Neural progenitor cell (in vitro differentiated cells): ENCODE data around the gene NTM. TPM values are rescaled to one million over a fixed set of nuclear protein-coding genes. Genes with fewer than 3 reads are reported as not detected.

Experiments used
- DNase-seq: peaks from one replicate; pipeline ENCODE4 v3.0.0-alpha.2; 2016; ENCODE audit warnings: low spot score
- H2AFZ ChIP-seq: fragments of 200-600 bp; sonication (generic); replicated peaks from 2 replicates; pipeline ENCODE4 v1.6.1; 2016; ENCODE audit warnings: antibody characterized with exemption
- H3F3A ChIP-seq: fragments of 200-600 bp; sonication (generic); 2 replicates; pipeline ENCODE4 v1.6.1; 2016; ENCODE audit warnings: antibody characterized with exemption, low read depth
- H3K27ac ChIP-seq: fragments of 200-600 bp; sonication (generic); 2 replicates; pipeline ENCODE4 v1.5.1; 2016; ENCODE audit warnings: mild to moderate bottlenecking
- H3K27me3 ChIP-seq: fragments of 200-600 bp; sonication (generic); 2 replicates; pipeline ENCODE4 v1.6.1; 2016; ENCODE audit warnings: mild to moderate bottlenecking, moderate library complexity
- H3K36me3 ChIP-seq: fragments of 200-600 bp; sonication (generic); 2 replicates; pipeline ENCODE4 v1.5.1; 2016
- H3K4me1 ChIP-seq: fragments of 200-600 bp; sonication (generic); 2 replicates; pipeline ENCODE4 v1.6.1; 2016; ENCODE audit warnings: mixed run types
- H3K4me2 ChIP-seq: fragments of 200-600 bp; sonication (generic); 2 replicates; pipeline ENCODE4 v1.6.1; 2016
- H3K4me3 ChIP-seq: fragments of 200-600 bp; sonication (generic); 2 replicates; pipeline ENCODE4 v1.5.1; 2016
- H3K79me2 ChIP-seq: fragments of 200-600 bp; sonication (generic); 2 replicates; pipeline ENCODE4 v1.6.1; 2016; ENCODE audit warnings: low read depth
- H3K9ac ChIP-seq: fragments of 200-600 bp; sonication (generic); 2 replicates; pipeline ENCODE4 v1.6.1; 2016
- H3K9me3 ChIP-seq: fragments of 200-600 bp; sonication (generic); 2 replicates; pipeline ENCODE4 v1.5.1; 2016; ENCODE audit warnings: low read depth
- H4K20me1 ChIP-seq: fragments of 200-600 bp; sonication (generic); 2 replicates; pipeline ENCODE4 v1.6.1; 2016; ENCODE audit warnings: low read depth
- H3K27ac Mint-ChIP-seq: 3 replicates; pipeline ENCODE4 v1.8.0; 2021; ENCODE audit warnings: mixed read lengths
- H3K27me3 Mint-ChIP-seq: 2 replicates; pipeline ENCODE4 v1.8.0; 2022; ENCODE audit warnings: low read depth, mild to moderate bottlenecking, inconsistent platforms, moderate library complexity, mixed read lengths; ENCODE audit not compliant: insufficient read depth
- H3K36me3 Mint-ChIP-seq: 3 replicates; pipeline ENCODE4 v1.8.0; 2021; ENCODE audit warnings: mixed read lengths
- H3K4me1 Mint-ChIP-seq: 3 replicates; pipeline ENCODE4 v1.8.0; 2021; ENCODE audit warnings: mixed read lengths
- H3K4me3 Mint-ChIP-seq: 3 replicates; pipeline ENCODE4 v1.8.0; 2021; ENCODE audit warnings: mild to moderate bottlenecking, moderate library complexity, mixed read lengths
- H3K9me3 Mint-ChIP-seq: 3 replicates; pipeline ENCODE4 v1.8.0; 2020; ENCODE audit warnings: mixed read lengths
- EZH2 ChIP-seq: fragments of 200-600 bp; sonication (generic); IDR thresholded peaks from 2 replicates; pipeline ENCODE4 v1.6.1; 2017; ENCODE audit warnings: antibody characterized with exemption, mild to moderate bottlenecking, moderate library complexity
- EZH2phosphoT487 ChIP-seq: fragments of 200-600 bp; sonication (generic); IDR thresholded peaks from 2 replicates; pipeline ENCODE4 v1.6.1; 2017; ENCODE audit warnings: antibody characterized with exemption
- total RNA-seq: library from RNA; depleted of rRNA; stranded (reverse); fragments of >200 nt; gene quantifications from 2 replicates; pipeline ENCODE4 v1.2.3, GENCODE V29; 2015; ENCODE audit warnings: low replicate concordance
- TF ChIP-seq, protein P1 (sequence below): fragments of 200-600 bp; sonication (generic); IDR thresholded peaks from 2 replicates; pipeline ENCODE4 v1.5.1; 2017; ENCODE audit warnings: antibody characterized with exemption, mild to moderate bottlenecking

The NTM gene
- total RNA-seq, 1 donor from 2014 or later: 4.3 TPM

DNA sequence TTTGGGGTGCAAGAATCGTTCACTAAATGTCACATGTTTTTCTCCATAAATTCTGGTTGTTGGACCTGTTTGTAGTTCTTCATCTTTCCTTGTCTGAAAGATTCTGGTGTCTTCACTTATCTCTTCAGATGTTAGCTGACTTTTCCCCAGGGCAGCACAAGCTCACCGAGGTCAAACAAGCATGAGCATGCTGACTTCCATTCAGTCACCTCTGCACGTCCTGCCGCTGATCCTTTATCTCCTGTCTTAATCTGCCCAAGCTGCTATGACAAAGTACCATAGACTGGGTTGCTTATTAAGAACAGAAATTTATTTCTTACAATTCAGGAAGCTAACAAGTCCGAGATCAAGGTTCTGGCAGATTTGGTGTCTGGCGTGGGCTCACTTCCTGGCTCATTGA lies 800.6 kb downstream of the NTM start:
- peaks cover 7% of the 10 kb centered on the region for H3K4me1 Mint-ChIP-seq

DNA sequence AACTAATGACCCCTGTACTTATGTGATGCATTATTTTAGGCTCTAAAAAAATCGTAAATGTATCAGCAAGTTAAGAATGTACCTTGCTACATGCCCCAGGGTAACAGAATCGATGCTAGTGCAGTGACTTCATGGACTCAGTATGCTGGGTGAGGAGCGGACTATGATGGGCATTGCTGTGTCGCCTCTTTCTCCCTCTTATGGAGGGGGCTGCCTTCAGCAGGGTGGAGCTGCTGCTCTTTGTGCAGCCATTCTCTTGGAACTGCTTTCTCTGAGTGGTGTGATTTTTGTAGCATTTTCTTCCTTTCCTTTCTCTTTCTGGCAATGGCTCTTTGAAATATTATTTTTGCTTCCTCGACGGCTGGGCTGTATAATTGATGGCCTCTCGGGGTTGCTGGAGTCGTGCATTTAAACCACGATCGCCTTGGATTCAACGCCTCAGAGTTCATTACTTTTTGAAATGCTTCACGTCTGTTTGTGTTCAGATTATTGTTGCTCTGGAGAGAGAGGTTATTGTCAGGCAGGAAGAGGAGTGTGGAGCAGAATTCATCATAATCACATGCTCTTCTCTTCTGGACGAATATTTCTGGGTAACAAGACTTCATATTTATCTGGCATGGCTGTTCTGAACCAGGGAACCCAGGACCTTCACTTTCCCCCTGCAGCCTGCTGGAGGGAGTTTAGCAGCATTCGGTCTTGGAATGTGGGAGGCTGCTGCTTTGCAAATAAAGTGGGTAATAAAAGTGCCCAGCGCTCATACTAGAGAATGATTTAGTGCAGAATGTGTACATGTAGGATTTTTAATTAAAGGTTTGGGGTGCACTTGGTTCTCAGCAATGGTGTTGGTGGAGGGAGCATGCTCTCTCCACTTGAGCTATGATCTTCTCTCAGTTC lies 804.2 kb downstream of the NTM start:
- peaks cover 7% of the 10 kb centered on the region for H3K4me1 Mint-ChIP-seq
- no peaks in the 10 kb centered on the region for H3K36me3 Mint-ChIP-seq
- Histone ChIP-seq H2AFZ (no peak overlapping the region), H3K4me2 (no peak overlapping the region), H3K27ac (no peak overlapping the region), H3K36me3 (no peaks in the 10 kb centered on the region), H4K20me1 (peaks cover 8% of the 10 kb centered on the region), H3K4me3 (no peak overlapping the region), H3K9me3 (no peaks in the 10 kb centered on the region), H3K27me3 (no peaks in the 10 kb centered on the region), H3F3A (no peaks in the 10 kb centered on the region), H3K4me1 (peaks cover 6% of the 10 kb centered on the region), H3K79me2 (no peaks in the 10 kb centered on the region), H3K9ac (no peak overlapping the region)
- TF ChIP-seq EZH2: no peak
- TF ChIP-seq EZH2phosphoT487: no peak
- TF ChIP-seq, protein P1, sequence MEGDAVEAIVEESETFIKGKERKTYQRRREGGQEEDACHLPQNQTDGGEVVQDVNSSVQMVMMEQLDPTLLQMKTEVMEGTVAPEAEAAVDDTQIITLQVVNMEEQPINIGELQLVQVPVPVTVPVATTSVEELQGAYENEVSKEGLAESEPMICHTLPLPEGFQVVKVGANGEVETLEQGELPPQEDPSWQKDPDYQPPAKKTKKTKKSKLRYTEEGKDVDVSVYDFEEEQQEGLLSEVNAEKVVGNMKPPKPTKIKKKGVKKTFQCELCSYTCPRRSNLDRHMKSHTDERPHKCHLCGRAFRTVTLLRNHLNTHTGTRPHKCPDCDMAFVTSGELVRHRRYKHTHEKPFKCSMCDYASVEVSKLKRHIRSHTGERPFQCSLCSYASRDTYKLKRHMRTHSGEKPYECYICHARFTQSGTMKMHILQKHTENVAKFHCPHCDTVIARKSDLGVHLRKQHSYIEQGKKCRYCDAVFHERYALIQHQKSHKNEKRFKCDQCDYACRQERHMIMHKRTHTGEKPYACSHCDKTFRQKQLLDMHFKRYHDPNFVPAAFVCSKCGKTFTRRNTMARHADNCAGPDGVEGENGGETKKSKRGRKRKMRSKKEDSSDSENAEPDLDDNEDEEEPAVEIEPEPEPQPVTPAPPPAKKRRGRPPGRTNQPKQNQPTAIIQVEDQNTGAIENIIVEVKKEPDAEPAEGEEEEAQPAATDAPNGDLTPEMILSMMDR: no peak
- H3K9me3 Mint-ChIP-seq: no peaks in the 10 kb centered on the region
- no peak overlapping the region for H3K27ac Mint-ChIP-seq
- no peak for DNase-seq
- H3K4me3 Mint-ChIP-seq: no peak overlapping the region
- no peaks in the 10 kb centered on the region for H3K27me3 Mint-ChIP-seq

More for the DNA sequence above, 800.6 kb downstream of the NTM start:
- no peaks in the 10 kb centered on the region for H3K27me3 Mint-ChIP-seq
- Histone ChIP-seq H2AFZ (no peak overlapping the region), H3K27me3 (no peaks in the 10 kb centered on the region), H3K4me3 (no peak overlapping the region), H3K9ac (no peak overlapping the region), H3K27ac (no peak overlapping the region), H3F3A (no peaks in the 10 kb centered on the region), H3K4me2 (no peak overlapping the region), H3K36me3 (no peaks in the 10 kb centered on the region), H3K9me3 (no peaks in the 10 kb centered on the region), H3K4me1 (peaks cover 6% of the 10 kb centered on the region), H4K20me1 (no peaks in the 10 kb centered on the region), H3K79me2 (no peaks in the 10 kb centered on the region)
- no peak overlapping the region for H3K4me3 Mint-ChIP-seq
- TF ChIP-seq EZH2phosphoT487 (no peak), EZH2 (no peak)
- TF ChIP-seq, protein P1: no peak
- no peaks in the 10 kb centered on the region for H3K9me3 Mint-ChIP-seq
- H3K36me3 Mint-ChIP-seq: no peaks in the 10 kb centered on the region
- DNase-seq: no peak
- H3K27ac Mint-ChIP-seq: no peak overlapping the region

DNA sequence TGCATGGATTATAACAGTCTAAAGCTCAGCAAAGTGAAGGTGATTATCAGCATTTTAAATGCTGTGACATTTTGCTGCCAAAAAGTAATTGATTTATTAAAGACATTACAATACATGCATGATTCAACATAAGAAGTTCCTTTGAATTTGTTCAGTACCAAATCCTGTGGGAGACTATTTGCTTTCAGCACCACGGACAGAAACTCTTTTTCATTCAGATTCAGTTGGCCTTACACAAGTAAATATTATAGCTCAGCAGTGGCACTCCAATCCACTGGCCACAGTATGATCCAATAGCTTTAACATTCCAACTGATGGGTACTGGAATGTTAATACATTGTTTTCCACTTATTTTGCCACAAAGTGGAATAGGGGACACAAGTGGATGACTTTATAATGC lies 806.7 kb downstream of the NTM start:
- no peaks in the 10 kb centered on the region for H3K9me3 ChIP-seq
- Mint-ChIP-seq H3K9me3 (no peaks in the 10 kb centered on the region), H3K4me1 (no peaks in the 10 kb centered on the region), H3K4me3 (no peak overlapping the region), H3K27ac (no peak overlapping the region), H3K36me3 (no peaks in the 10 kb centered on the region), H3K27me3 (no peaks in the 10 kb centered on the region)
- H2AFZ ChIP-seq: no peak overlapping the region
- no peaks in the 10 kb centered on the region for H3K79me2 ChIP-seq
- H3K4me1 ChIP-seq: no peaks in the 10 kb centered on the region
- no peaks in the 10 kb centered on the region for H3F3A ChIP-seq
- peak; percentile 67 for DNase-seq
- no peak overlapping the region for H3K4me2 ChIP-seq
- H4K20me1 ChIP-seq: peaks cover 8% of the 10 kb centered on the region
- H3K9ac ChIP-seq: no peak overlapping the region
- H3K27me3 ChIP-seq: no peaks in the 10 kb centered on the region
- TF ChIP-seq, protein P1: no peak
- TF ChIP-seq EZH2phosphoT487: no peak
- no peak for TF ChIP-seq EZH2
- H3K4me3 ChIP-seq: no peak overlapping the region
- H3K27ac ChIP-seq: no peak overlapping the region
- no peaks in the 10 kb centered on the region for H3K36me3 ChIP-seq
